Stimulated activated CD4-positive, alpha-beta T cell treated with anti-CD3 and anti-CD28 coated beads, Interleukin-12 subunit alpha, Interleukin-12 subunit beta, amount 100 ng/mL, for 4 hours (primary cell): Measurements from ENCODE around the gene FHL3.

Experiments
- DNase-seq: peaks from one replicate; pipeline ENCODE4 v3.0.0-alpha.2; 2020

Gene FHL3, protein sequence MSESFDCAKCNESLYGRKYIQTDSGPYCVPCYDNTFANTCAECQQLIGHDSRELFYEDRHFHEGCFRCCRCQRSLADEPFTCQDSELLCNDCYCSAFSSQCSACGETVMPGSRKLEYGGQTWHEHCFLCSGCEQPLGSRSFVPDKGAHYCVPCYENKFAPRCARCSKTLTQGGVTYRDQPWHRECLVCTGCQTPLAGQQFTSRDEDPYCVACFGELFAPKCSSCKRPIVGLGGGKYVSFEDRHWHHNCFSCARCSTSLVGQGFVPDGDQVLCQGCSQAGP

DNA sequence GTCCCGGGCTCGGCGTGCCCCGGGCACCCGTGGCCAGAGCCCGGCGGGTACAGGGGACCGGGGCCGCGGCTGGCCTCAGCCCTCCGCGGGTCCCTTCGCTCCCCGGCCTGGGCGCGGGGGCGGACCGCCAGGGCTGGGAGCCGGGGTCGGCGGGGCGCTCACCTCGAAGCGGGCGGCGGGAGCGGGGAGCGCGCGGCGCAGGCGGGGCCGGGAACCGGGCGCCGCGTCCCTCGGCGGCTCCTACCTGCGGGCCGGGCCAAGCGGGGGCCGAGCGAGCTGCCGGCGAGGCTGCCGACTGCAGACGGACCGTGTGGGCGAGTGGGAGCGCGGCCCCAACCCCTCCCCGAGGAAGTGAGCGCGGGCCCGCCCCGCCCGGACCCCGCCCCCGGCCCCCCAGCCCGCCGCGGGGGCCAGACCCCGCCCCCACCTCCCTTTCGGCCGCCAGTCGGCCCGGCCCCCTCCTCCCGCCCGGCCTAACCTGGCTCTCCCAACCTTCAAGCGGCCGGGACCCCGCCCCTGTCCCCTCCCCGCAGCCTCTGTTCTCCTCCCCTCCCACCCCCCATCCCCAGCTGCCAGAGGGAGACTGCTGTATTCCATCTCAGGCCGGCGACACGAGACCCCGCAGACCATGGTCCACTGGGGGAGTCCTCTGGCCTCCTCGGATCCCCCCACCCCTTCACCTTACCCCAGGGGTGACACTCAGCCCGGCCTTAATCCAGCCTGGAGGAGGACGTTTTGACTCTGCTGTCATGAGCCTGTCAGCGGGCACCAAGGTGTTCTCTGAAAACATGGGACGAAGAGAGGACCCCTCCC is at the start of gene FHL3:
Gene FHL3, minus strand, starts transcription at position 320 of the 813 bp plus-strand sequence. CDS start 6,102 bp downstream, outside the sequence.
- DNase-seq: peak; percentile 59

DNA sequence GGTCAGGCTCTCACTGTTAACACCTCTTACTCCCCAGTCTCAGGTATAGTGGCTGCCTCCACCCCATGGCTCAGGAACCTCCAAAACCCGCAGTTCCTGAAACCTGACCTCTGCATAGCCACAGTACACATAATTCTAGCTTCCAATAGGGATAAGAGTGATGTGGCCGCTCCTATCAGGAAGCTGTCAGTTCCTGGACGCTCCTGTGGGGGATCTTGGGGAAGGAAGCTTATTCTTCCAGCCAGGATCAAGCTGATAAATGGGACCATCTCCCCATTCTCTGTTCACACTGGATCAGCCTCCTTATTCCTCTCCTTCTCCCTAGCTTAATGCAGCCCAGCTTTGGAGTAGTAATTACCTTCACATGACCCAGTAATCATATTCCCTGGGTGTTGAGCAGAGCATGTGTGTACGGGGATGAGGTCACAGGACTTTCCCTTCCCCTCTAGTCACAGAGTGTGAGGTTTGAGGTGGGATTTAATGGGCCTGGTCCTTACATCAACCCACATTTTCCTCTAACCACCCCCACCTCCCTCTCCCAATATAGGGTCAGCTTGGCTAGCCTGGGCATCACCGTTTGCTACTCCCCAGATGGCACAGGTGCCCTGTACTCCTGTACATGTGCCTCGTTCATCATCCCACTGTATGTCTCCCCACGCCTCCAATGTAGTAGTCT is 48.2 kb upstream of the FHL3 start:
- DNase-seq: no peak

DNA sequence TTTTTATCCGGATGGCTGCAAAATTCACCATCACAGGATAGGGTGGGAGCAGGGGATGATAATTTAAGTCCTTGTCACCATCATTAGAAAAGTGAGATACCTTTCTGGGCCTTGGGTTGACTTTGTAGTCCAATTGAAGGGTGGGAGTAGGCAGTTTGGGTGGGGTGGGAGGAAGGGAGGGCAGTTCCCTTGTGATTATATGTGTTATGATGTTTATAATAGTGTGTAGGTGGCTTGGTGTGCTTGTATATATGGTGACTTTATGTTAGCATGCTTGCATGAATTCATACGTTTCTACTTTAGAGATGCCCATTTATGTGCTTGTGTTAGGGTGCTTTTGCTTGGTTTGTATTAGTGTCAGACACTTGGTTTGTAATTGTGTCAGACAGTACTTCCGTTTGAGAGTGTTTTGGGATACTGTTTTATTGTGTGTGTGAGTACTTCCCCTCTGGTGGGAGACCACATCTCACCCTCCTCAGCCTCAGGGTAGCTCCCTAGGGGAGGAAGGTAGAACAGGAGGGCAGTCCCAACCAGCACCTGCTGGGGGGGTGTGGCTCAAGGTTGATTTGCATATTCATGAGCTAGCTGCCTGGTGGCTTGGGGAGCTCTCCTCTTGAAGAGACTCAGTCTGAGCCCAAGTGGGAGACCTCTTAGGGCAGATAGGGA is 47.6 kb upstream of the FHL3 start:
- DNase-seq: no peak

DNA sequence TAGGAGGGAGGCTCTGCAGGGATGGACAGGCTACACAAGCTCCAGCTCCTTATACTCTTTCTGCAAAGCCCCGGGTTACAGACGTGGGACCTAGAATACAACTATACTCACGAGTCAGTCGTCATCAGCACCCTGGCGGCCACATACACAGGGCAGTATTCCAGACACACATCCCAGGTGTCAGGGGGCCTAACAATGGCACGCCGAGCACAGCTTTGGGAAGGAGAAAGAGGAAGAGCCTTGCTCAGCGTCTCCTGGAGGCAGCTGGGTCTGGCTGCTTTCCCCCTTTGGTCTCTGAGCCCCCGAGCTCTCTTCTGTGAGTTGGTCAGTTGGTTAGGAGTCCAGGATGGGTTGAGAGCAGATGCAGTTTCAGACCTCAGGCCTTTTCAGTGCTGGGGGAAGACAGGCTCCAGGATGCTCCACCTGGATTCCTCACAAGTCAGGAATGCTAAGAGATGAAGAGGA is 45.8 kb upstream of the FHL3 start:
- DNase-seq: no peak

DNA sequence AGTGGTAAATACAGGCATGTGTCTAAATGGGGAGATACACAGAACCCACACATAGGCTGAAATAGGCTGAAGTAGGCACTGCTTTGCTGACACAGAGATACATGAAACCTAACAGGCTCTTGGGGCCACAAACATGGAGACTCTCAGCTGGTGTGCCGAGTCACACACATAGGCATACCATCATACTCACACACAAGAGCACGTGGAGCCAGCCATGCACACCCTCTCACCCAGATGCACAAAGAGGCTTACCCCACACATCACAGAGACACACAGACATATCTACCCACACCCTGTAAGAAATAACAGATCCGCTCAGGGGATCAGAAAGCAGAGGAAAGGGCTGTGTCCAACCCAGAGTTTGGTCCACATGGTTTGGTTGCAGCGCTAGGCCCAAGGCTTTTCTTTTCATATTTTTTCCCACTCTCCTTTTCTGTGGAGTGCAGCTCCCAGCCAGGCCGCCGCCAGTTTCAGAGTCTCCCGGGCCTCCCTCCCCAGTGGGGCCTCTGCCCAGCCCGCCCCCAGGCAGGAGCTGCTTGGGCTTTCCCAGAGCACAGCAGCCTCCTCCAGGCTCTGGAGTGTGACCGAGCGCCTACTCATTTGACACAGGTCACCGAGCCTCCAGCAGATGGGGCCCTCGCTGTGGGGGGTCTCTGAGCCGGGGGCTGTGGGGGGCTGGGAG is 45.2 kb upstream of the FHL3 start:
- DNase-seq: no peak

DNA sequence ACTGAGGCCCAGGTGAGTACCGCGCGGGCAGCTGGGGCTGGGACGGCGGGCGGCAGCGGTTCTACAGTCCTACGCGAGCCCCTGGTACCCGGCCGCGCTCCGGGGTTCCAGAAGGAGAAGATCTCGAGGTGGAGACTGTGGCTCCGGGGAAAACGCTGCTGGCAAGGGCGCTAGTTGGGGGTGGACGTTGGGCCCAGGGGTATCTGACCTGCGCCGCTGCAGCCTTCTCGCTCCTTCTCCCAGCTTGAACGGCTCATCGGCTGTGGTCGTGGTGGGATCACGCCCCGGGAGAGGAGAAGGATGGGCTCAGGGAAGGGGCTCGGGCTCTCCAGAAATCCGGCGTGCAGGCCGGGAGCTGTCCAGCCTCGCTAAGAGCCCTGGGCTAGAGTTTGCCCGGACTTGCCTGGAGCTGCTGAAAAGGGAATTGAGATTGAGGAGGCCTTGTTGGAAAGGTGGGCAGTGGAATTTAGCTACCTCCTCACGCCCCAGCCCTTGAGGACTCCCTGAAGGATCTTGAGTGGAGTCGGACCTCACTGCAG is 42.4 kb upstream of the FHL3 start:
- no peak for DNase-seq

DNA sequence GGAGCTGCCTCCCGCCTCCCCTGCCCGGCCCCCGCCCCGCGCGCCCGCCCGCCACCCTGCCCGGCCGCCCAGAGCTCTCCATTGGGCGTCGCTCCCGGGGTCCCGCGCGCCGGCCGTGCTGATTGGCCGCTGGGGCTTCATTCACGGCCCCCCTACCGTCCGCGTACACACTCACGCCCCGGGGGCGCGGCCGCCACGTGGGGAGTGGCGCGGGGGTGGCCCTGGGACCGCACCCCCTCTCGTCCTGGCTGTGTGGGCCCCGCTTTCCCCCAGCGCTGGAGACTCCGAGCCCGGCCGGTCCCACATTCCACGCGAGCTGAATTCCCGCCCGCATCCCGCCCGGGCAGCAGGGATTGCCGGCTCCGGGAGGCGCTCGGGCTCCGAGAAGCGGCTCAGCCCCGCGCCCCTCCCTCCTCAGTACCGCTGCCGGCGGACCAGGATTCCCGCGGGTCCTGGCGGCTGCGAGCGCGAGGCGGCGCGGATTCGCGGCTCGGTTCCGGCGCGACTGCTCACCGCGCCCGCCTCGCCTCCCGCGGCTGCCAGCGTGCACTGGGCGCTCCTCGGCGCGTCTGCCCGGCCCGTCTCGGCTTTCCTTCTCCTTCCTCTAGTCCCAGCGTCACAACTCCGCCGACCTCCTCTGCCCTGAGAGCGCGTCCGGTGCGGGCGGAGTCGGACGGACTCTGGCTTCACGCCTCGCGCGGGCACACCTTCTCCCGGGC is 41.7 kb upstream of the FHL3 start:
- peak; percentile 84 for DNase-seq

DNA sequence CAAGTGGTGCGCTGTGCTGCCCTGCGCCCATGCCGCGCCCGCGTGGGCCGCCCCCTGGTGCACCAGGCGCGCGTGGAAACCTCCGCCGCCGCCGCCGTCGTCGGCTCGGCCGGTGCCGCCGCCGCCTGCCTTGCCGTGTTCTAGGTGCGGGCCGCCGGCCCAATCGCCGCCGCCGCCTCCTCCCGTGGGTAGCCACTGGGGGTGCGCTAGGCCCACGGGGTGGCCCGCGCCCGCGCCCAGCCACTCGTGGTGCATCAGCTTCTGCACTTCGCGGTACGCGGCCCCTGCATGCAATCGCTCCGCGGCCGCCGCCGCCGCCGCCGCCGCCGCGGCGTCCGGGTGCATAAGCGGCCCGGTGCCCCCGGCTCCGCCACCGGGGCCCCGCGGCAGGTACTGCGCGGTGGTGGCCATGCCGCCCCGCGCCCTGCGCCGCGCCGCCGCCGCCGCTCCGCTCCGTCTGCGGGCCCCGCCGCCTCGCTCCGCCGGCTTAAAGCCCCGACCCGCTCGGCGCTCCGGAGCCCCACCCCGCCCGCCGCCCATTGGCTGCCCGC is 41.1 kb upstream of the FHL3 start, which contains the start of gene POU3F1:
Gene POU3F1, minus strand, starts transcription at position 461 of the 551 bp plus-strand sequence. Its CDS starts 50 bp downstream, at position 411.
- DNase-seq: no peak

DNA sequence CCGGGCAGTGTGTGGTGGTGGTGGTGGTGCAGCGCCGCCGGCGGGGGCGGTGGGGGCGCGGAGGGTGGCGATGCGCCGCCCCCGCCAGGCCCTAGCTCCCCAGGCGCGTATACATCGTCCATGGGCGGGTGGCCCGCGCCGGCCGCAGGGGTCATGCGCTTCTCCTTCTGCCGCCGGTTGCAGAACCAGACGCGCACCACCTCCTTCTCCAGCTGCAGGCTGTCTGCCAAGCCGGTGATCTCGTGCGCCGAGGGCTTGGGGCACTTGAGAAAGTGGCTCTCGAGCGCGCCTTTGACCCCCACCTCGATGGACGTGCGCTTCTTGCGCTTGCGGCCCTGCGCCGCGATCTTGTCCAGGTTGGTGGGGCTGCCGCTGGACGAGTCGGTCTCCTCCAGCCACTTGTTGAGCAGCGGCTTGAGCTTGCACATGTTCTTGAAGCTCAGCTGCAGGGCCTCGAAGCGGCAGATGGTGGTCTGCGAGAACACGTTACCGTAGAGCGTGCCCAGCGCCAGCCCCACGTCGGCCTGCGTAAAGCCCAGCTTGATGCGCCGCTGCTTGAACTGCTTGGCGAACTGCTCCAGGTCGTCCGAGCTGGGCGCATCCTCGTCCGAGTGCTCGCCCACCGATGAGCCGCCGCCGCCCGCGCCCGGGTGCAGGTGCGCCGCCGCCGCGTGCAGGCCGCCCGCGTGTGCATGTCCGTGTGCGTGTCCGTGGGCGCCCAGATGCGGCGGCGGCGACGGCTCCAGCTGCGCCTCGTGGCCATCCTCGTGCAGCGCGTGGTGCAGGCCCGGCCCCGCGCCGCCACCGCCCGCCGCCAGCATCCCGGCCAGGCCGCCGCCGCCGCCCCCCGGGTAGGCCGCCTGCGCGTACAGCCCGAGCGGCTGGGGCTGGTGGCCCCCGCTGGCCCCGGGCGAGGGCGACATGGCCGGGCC is 40.4 kb upstream of the FHL3 start:
- no peak for DNase-seq

DNA sequence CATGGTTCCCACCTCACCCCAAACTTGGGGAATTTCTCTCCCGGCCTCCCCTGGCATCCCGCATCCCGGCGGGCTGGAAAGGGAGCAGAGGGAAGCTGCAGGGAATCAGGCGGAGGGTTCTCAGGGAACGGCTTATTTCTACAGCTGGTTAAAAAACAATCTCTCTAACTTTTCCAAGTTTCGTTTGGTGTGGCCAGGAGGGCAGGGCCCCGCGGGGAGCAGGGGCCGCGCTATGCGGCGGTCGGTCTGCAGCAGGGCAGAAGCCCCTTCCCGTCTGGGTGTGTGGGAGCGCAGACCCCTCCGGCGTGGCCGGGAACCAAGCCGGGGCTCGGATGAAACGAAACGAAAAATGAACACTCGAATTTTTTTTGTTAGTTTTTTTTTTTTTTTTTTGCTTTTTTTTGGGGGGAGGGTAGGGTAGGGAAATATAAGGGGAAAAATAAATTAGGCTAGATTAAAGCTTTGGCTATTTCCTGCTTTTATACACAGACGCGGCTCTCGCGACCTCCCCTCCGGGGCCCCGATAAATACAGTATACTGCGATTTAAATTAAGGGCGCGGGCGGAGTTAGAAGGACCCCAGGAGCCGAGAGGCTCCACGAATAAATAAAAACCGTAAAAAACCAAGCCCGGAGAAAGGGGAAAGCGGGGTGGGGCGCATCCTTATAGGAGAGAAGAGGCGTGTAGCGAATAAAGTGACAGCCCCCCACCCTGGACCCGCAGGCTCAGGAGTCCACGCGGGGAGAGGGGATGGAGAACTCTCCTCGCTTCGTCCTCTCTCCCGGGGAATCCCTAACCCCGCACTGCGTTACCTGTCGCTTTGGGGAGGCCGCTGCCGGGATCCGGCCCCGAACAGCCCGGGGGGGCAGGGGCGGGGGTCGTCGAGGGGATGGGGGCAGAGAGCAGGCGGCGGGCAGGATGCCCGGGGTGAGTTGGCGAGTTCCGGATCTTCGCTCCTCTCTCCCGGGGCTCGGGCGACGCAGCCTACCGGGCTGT is 39.2 kb upstream of the FHL3 start:
- DNase-seq: no peak

DNA sequence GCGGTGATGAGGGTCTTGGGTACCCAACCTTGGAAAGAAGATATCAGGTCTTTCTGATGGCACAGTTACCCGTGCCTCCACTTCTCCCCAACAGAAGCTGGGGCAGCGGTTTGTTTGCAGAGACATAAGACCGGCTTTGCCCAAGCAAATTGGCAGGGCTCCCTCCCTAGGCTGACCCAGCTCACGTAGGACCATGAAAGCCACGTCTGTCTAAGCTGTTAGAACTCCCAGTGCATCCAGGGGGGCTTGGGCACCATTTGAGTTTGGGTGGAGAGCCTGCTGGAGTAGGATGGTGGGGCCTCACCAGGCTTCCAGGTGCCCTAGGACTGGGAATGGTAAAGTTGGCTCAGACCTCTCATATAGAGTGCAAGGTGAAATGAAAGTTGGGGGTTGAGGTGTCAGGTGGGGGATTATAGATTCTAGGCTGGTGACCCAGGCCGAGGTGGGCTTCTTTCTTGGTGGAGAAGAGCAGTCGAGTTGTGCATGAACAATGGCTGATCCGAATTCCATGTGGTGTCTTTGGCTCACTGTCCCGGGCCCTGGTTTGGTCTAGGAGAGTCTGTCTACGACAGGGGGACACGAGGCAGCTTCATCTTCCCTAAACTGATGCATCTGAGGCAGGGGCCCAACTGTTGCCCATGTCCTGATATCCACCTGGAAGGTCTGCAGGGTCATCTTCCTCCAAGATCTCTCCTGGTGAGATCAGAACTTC is 37.9 kb upstream of the FHL3 start:
- no peak for DNase-seq

DNA sequence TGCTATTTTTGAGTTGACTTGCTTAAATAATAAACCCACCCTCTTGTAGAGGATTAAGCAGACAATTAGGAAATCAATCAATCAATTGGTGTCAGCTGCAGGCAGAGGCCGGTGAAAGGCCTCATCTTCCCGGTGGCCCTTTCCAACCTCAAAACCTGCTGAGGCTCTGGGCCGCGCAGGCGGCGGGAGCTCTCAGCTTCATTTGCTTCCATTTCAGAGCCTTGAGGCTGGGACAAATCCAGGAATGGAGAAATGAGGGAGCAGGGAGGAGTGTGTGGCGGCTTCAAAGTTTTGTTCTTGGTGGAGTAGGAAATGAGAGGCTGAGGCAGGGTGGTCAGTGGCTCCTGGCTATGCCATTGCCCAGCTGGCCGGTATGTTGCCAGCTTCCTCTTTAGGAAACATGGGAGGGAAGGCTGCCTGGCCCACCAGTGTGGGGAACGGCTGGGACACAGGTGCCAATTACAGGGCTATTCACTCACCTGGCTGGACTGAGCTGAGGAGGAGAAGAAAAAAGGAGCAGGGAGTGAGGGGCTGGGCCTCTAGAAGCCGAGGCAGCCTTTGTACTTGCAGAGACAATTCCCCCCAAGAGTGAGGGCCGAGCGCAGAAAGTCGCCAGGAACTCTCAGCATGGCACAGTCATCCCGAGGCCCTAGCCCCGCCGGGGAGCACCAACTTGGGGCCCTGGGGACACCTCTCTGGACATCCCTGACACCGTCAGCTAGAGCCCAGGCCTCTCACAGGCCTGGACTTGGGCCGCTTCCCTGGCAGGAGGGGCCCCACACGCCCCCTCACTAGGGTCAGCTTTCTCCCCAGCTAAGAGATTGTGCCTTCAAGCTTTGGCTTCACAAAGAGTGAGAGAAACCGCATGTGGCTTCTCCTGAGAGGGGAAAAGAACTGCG is 36.9 kb upstream of the FHL3 start:
- DNase-seq: no peak

DNA sequence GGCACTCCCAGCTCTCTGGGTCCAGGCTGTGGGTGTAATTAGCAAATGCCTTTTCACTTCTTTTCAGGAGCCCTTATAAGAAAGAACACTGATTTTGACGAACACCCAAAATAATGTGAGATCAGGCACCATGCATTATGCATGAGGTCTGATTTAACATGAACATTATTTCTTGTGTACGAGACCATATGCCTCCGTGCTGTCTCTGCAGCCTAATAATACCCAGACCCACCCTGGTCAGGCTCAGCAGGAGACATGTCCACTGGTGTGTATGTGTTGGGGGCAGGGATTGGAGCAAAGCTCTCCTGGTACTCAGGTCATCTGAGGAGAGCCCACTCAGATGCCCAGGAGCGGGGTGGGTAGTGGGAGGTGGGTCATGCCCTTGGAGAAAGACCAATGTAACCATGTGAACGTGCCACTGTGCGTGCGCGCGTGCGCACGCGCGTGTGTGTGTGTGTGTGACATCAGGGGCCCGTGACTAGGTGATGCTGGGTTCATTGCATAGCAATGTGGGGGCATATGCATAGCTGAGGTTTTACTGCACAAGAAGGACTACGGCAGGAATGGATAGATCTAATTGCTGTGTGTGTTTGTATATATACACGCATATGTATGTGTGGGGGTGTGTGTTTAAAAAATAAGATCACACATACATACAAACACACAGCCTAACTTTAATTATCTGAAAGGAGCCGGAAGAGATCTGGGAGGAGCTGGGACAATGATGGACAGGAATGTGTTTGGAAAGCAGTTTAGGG is 34.2 kb upstream of the FHL3 start:
- no peak for DNase-seq

DNA sequence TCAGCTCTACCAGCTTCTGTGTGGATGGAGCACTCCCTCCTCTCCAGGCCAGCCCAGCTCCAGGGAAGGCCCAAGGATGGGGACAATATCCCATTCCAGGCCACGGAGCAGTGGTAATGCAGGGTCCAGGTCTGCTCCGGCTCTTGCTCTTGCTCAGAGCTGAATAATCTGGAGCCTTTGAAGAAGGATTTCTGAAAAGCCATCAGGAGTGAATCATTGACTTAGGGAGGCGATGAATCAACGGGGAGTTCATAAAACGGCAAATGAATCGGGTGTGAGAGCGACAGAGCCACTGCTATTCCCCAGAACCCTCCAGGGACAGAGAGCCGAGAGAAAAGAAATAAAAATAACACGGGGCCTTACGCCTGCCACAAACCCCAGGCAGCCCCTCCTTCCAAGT is 33.5 kb upstream of the FHL3 start:
- no peak for DNase-seq

DNA sequence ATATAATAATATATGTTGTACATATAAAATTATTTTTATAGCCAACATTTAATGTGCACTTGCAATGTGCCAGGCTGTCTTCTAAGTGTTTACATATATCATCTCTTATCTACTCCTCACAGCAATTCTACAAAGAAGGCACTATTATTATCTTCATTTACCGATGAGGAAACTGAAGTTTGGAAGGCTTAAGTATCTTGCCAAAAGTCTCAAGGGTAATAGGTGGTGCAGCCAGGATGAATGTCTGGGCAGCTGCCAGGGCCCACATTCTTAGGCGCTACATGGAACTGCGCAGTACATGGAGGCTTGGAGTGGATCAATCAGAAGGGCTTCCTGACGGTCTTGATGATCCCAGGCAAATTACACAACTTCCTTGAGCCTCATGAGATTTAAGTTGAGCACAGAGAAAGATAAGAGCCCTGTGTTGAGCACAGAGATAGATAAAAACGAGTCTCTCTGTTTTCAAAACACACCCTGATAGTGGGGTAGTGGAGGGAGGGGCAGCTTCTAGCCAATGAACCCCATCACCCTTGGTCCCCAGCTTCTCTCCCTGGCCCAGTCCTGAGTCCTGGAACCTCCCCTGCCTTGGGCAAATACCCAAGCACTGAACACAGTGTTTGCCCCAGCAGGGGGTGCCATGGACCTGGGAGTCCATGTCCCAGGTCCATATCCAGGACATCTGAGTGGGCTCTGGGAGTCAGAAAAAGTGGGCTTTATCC is 32.1 kb upstream of the FHL3 start:
- DNase-seq: no peak
